Measurements from ENCODE around the gene STK33. TPM values are rescaled to one million over a fixed set of nuclear protein-coding genes. Genes with fewer than 3 reads are reported as not detected.

STK33 gene
- total and polyA plus RNA-seq, 2 of the 13 experiments (the other 11 are each of a cell fraction or from before 2014, with no cell fraction given): 2.7 to 12.6 TPM

GRCh38 chr11:8387141-8387540 is 206.9 kb downstream of the STK33 start:
- intact Hi-C loops (cut with micrococcal nuclease; ENCODE audit: unreplicated experiment) (no loop called here), in situ Hi-C loops (cut with HindIII; ENCODE audit: extremely low pct_ligation_motif_present, low pct_unique_long_range_greater_than_20kb) (no loop called here)
- Histone ChIP-seq H4K20me1 (ENCODE audit: insufficient read depth, low read length) (no peaks in the 10 kb centered on the region), H2AFZ (ENCODE audit: low read length) (no peak overlapping the region), H3K4me3 (replicated peaks in 1 of 3; ENCODE audit: insufficient read depth in 1 of 3, low read depth in 2 of 3, low read length in 3 of 3) (no peak overlapping the region), H3K27me3 (ENCODE audit: control insufficient read depth in 1 of 2, insufficient read depth in 2 of 2, low read length in 2 of 2) (no peaks in the 10 kb centered on the region), H3K36me3 (replicated peaks in 1 of 2; ENCODE audit: control insufficient read depth in 1 of 2, insufficient read depth in 2 of 2, low read length in 2 of 2) (no peaks in the 10 kb centered on the region), H3K4me1 (ENCODE audit: insufficient read depth, low read length) (peaks cover 21% of the 10 kb centered on the region), H3K9me3 (ENCODE audit: low read length) (no peaks in the 10 kb centered on the region), H3K4me2 (ENCODE audit: low read depth, low read length) (no peak overlapping the region), H3K9ac (ENCODE audit: insufficient read depth, low read depth, low read length) (no peak overlapping the region), H3K27ac (ENCODE audit: extremely low read length, insufficient read depth, low read length) (no peak overlapping the region), H3K79me2 (ENCODE audit: insufficient read depth, low read length) (no peaks in the 10 kb centered on the region)
- POLR2A ChIA-PET: no interaction called here
- 64% methylated on average over 7 of the region's 7 CpGs for WGBS (ENCODE audit: low lambda C conversion rate)
- no TSS peak for BruUV-seq (replicated peaks)
- FAIRE-seq (no peak), DNase-seq (ENCODE audit: low spot score) (no peak), ATAC-seq (no peak)
- CTCF ChIA-PET (ENCODE audit: low intra/inter-chr PET ratio, low total read pairs): no interaction called here
- TF ChIP-seq XBP1 (CRISPR knock-in tag; IDR thresholded peaks at IDR 0.05) (no peak), ZNF446 (CRISPR knock-in tag; IDR thresholded peaks at IDR 0.05) (no peak), ZFY (CRISPR knock-in tag; IDR thresholded peaks at IDR 0.05) (no peak), RELA (CRISPR knock-in tag; IDR thresholded peaks at IDR 0.05) (no peak), PREB (CRISPR knock-in tag; IDR thresholded peaks at IDR 0.05) (no peak)

- in situ Hi-C loops (cut with HindIII; ENCODE audit: extremely low pct_ligation_motif_present, low pct_unique_long_range_greater_than_20kb): no loop called here
- Histone ChIP-seq H3K4me2 (ENCODE audit: low read depth, low read length) (no peak overlapping the region), H3K79me2 (ENCODE audit: insufficient read depth, low read length) (no peaks in the 10 kb centered on the region), H4K20me1 (ENCODE audit: insufficient read depth, low read length) (no peaks in the 10 kb centered on the region), H3K27me3 (ENCODE audit: control insufficient read depth in 1 of 2, insufficient read depth in 2 of 2, low read length in 2 of 2) (no peaks in the 10 kb centered on the region), H3K9ac (ENCODE audit: insufficient read depth, low read depth, low read length) (no peak overlapping the region), H3K4me1 (ENCODE audit: insufficient read depth, low read length) (peaks cover 21% of the 10 kb centered on the region), H3K4me3 (replicated peaks in 1 of 3; ENCODE audit: insufficient read depth in 1 of 3, low read depth in 2 of 3, low read length in 3 of 3) (no peak overlapping the region), H2AFZ (ENCODE audit: low read length) (no peak overlapping the region), H3K9me3 (ENCODE audit: low read length) (no peaks in the 10 kb centered on the region), H3K36me3 (replicated peaks in 1 of 2; ENCODE audit: control insufficient read depth in 1 of 2, insufficient read depth in 2 of 2, low read length in 2 of 2) (no peaks in the 10 kb centered on the region), H3K27ac (ENCODE audit: extremely low read length, insufficient read depth, low read length) (no peak overlapping the region)
- no peak for ATAC-seq
- ChIA-PET CTCF (ENCODE audit: low intra/inter-chr PET ratio, low total read pairs) (no interaction called here), POLR2A (no interaction called here)
- intact Hi-C loops (cut with micrococcal nuclease; ENCODE audit: unreplicated experiment): no loop called here
- WGBS (ENCODE audit: low lambda C conversion rate): 55% methylated on average over 12 of the region's 12 CpGs
- no TSS peak for BruUV-seq (replicated peaks)
- FAIRE-seq: no peak
- no peak for DNase-seq (ENCODE audit: low spot score)
- TF ChIP-seq ZNF709 (CRISPR knock-in tag; IDR thresholded peaks at IDR 0.05) (no peak), ZNF775 (CRISPR knock-in tag; IDR thresholded peaks at IDR 0.05; ENCODE audit: borderline replicate concordance) (no peak), HCFC1 (IDR thresholded peaks at IDR 0.05; ENCODE audit: low read depth, low read length) (no peak), DPF2 (CRISPR knock-in tag; IDR thresholded peaks at IDR 0.05; ENCODE audit: borderline replicate concordance, low read depth) (no peak), DNMT1 (CRISPR knock-in tag; IDR thresholded peaks at IDR 0.05) (no peak), HMGXB4 (CRISPR knock-in tag; IDR thresholded peaks at IDR 0.05; ENCODE audit: borderline replicate concordance in 1 of 2, low read depth in 1 of 2) (no peak), ADNP (CRISPR knock-in tag; IDR thresholded peaks at IDR 0.05) (no peak), BHLHE40 (IDR thresholded peaks at IDR 0.05; ENCODE audit: low read length) (no peak), ZFP36 (IDR thresholded peaks at IDR 0.05; ENCODE audit: borderline replicate concordance, low read depth, low read length, partially characterized antibody) (no peak)
Observed at GRCh38 chr11:8386134-8386864, 207.7 kb downstream of the STK33 start.
